OCI-LY1 (cell line): ENCODE data around the gene OSMR.

Experiments used
- CTCF ChIP-seq: fragments of 200-600 bp; sonication (generic), shearing (Covaris generic); IDR thresholded peaks from 2 replicates; pipeline ENCODE4 v1.5.1; 2017; ENCODE audit warnings: mild to moderate bottlenecking, antibody characterized with exemption, low read length, moderate library complexity, mixed read lengths
- EZH2 ChIP-seq: fragments of 200-600 bp; sonication (generic), shearing (Covaris generic); IDR thresholded peaks from 2 replicates; pipeline ENCODE4 v1.8.0; 2017; ENCODE audit warnings: borderline replicate concordance, mixed run types, mild to moderate bottlenecking, antibody characterized with exemption, low read length, moderate library complexity, mixed read lengths

GRCh38 chr5:38871790-38872551, 26.2 kb downstream of the OSMR start:
- no peak for TF ChIP-seq CTCF
- TF ChIP-seq EZH2: no peak
